Measurements from ENCODE around the gene TXNDC11. TPM values are rescaled to one million over a fixed set of nuclear protein-coding genes. Genes with fewer than 3 reads are reported as not detected.

TXNDC11 gene
- total RNA-seq, 1 donor from 2014 or later, result 19.6 TPM

DNA sequence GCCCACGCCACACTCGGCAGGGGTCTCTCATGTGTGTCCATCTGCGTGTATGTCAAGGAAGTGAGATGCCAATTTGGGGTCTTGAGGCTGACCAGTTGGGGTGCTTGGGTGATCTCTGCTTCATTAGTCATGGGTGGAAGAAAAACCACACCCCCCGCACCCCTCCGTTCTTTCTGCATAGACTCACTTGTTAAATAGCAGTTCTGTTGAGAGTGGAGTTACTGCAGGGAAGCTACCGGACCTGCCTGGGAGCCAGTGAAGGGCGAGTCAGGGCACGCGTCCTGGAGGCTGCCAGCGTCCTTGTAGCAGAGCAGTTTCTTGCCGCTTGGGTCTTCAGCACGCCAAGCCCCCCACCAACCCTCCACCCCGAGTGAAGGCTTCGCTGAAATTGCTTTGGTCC lies 65.9 kb downstream of the TXNDC11 start:
- H3K36me3 Mint-ChIP-seq (ENCODE audit: low read depth, unreplicated experiment), result peaks cover 24% of the 10 kb centered on the region
- peak overlapping the region; percentile 67 for H3K27ac Mint-ChIP-seq (ENCODE audit: unreplicated experiment)

GRCh38 chr16:11675561-11676511 lies 66.8 kb downstream of the TXNDC11 start:
- Mint-ChIP-seq H3K36me3 (ENCODE audit: low read depth, unreplicated experiment) (peaks cover 24% of the 10 kb centered on the region), H3K27ac (ENCODE audit: unreplicated experiment) (peak overlapping the region; percentile 67), H3K4me3 (ENCODE audit: unreplicated experiment) (no peak overlapping the region), H3K27me3 (ENCODE audit: unreplicated experiment) (peaks cover 24% of the 10 kb centered on the region), H3K4me1 (ENCODE audit: unreplicated experiment) (peaks cover 58% of the 10 kb centered on the region), H3K9me3 (ENCODE audit: unreplicated experiment) (no peaks in the 10 kb centered on the region)
- TF ChIP-seq, protein P1, sequence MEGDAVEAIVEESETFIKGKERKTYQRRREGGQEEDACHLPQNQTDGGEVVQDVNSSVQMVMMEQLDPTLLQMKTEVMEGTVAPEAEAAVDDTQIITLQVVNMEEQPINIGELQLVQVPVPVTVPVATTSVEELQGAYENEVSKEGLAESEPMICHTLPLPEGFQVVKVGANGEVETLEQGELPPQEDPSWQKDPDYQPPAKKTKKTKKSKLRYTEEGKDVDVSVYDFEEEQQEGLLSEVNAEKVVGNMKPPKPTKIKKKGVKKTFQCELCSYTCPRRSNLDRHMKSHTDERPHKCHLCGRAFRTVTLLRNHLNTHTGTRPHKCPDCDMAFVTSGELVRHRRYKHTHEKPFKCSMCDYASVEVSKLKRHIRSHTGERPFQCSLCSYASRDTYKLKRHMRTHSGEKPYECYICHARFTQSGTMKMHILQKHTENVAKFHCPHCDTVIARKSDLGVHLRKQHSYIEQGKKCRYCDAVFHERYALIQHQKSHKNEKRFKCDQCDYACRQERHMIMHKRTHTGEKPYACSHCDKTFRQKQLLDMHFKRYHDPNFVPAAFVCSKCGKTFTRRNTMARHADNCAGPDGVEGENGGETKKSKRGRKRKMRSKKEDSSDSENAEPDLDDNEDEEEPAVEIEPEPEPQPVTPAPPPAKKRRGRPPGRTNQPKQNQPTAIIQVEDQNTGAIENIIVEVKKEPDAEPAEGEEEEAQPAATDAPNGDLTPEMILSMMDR (IDR thresholded peaks at IDR 0.05; ENCODE audit: unreplicated experiment), result no peak
- no peak for DNase-seq (ENCODE audit: low spot score)

More for the DNA sequence above, 65.9 kb downstream of the TXNDC11 start:
- Mint-ChIP-seq H3K4me3 (ENCODE audit: unreplicated experiment) (peak overlapping the region; percentile 70), H3K4me1 (ENCODE audit: unreplicated experiment) (peaks cover 53% of the 10 kb centered on the region), H3K27me3 (ENCODE audit: unreplicated experiment) (peaks cover 29% of the 10 kb centered on the region), H3K9me3 (ENCODE audit: unreplicated experiment) (no peaks in the 10 kb centered on the region)
- TF ChIP-seq, protein P1 (IDR thresholded peaks at IDR 0.05; ENCODE audit: unreplicated experiment), result no peak
- DNase-seq (ENCODE audit: low spot score), result no peak

DNA sequence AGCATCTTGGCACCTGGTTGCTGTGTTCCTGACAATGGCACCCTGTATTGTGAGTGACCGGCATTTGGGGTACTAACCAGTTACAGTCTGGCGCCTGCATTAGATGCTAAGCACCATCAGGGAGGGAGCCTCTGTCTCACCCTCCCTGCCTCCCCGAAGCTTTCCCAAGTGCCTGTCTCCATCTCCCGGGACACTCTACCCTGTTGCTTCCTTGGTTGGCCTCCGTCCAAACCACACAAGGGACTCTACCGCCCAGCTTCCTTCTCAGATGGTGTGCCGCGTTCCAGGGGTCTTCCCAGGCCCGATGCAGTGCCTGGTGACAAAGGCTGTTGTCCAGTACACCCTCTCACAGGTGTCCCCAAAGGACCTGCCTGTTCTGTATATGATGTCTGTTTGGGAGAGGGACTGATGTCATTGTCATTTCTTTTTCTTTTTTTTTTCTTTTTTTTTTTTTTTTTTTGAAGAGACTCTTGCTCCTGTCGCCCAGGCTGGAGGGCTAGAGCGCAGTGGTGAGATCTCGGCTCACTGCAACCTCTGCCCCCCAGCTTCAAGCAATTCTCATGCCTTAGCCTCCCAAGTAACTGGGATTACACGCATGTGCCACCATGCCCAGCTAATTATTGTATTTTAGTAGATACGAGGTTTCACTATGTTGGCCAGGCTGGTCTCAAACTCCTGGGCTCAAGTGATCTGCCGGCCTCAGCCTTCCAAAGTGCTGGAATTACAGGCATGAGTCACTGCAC lies 67.7 kb downstream of the TXNDC11 start:
- H3K27ac Mint-ChIP-seq (ENCODE audit: unreplicated experiment), result peak overlapping the region; percentile 73
- H3K4me3 Mint-ChIP-seq (ENCODE audit: unreplicated experiment), result peak overlapping the region; percentile 73
- H3K36me3 Mint-ChIP-seq (ENCODE audit: low read depth, unreplicated experiment), result peaks cover 24% of the 10 kb centered on the region
- H3K9me3 Mint-ChIP-seq (ENCODE audit: unreplicated experiment), result no peaks in the 10 kb centered on the region
- TF ChIP-seq, protein P1 (IDR thresholded peaks at IDR 0.05; ENCODE audit: unreplicated experiment), result no peak
- H3K27me3 Mint-ChIP-seq (ENCODE audit: unreplicated experiment), result peaks cover 29% of the 10 kb centered on the region
- no peak for DNase-seq (ENCODE audit: low spot score)
- H3K4me1 Mint-ChIP-seq (ENCODE audit: unreplicated experiment), result peaks cover 67% of the 10 kb centered on the region

DNA sequence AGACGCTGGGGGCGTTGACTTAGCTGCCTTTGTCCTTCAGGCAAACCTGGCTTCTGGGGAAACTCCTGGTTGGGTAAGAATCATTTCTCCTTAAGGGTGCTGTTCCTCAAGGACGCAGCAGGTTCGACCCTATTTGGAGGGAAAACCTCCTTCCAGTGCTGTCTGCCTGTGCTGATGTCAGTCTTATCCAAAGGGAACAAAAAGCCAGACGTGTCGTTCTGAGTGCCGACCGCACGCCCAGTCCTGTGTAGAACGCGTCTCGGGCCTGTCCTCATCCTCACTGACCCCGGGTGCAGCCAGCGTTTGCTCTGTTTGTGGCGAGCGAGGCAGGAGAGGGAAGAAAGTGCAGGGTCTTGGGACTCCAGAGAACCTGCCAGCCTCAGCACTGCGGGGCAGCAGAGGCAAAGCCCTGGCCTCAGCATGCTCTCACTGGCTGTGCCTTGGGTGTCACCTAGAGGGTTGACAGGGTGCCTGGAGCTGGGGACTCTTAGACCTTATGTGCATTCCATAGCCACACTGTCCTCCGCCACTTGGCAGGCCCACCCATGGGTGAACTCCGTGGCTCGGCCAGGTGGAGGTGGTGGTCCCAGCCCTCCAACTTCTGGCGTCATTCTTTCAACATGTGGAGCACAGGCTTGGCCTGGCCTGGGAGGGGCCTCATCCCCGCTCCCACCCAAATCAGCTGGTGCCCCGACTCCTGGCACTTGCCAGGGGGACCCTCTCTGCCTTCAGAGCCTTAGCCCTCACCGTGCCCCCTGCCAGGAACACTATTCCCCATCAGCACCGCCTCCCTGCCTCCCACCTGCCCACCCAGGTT lies 68.4 kb downstream of the TXNDC11 start:
- no peak for DNase-seq (ENCODE audit: low spot score)
- Mint-ChIP-seq H3K4me1 (ENCODE audit: unreplicated experiment) (peaks cover 74% of the 10 kb centered on the region), H3K9me3 (ENCODE audit: unreplicated experiment) (no peaks in the 10 kb centered on the region), H3K4me3 (ENCODE audit: unreplicated experiment) (no peak overlapping the region), H3K27me3 (ENCODE audit: unreplicated experiment) (peaks cover 30% of the 10 kb centered on the region), H3K27ac (ENCODE audit: unreplicated experiment) (no peak overlapping the region), H3K36me3 (ENCODE audit: low read depth, unreplicated experiment) (peaks cover 24% of the 10 kb centered on the region)
- TF ChIP-seq, protein P1 (IDR thresholded peaks at IDR 0.05; ENCODE audit: unreplicated experiment), result no peak
